ENCODE data around the gene RABGAP1L.
"Not testable (repeated sequence)": the region's sequence is repeated elsewhere in the genome, so short reads cannot be mapped to it uniquely, and the experiment has no call there.

Gene RABGAP1L

DNA sequence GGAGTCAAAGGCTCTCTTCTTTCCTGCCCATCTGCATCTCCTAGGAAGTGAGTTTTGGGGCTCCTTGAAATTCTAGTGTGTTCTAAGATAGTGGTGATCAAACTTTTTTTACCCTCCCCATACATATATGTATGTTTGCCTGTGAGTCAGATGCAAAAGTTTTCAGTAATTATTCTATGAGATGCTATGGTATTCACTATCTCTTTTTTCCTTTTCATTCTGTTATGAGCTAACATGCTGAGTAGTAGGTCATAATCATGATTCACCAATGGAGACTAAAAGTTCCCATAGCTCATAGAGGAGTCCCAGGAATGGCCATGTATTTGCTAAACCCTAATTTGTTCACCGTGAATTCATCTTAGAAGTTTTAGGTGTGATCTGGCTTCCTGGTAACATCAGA, 424.0 kb downstream of the RABGAP1L start:
- DNase-seq (ENCODE audit: low spot score): no peak

DNA sequence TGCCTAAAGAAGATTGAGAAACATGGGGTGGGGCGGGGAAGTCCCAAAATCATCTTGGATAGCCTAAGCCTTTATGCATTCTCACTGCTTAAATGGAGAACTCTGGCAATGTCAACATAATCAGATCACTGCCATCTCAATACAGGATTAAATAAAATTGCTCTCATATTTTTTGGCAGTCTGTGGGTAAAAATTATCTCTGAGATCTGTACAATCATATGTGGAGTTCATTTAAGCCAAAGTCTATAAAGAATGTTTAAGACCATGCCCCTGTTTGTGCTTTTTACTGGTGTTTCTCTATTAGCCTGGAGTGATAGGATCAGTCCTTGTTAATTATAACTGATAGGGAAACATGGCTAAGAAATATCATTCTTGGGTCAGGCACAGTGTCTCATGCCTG, 424.8 kb downstream of the RABGAP1L start:
- no peak for DNase-seq (ENCODE audit: low spot score)

DNA sequence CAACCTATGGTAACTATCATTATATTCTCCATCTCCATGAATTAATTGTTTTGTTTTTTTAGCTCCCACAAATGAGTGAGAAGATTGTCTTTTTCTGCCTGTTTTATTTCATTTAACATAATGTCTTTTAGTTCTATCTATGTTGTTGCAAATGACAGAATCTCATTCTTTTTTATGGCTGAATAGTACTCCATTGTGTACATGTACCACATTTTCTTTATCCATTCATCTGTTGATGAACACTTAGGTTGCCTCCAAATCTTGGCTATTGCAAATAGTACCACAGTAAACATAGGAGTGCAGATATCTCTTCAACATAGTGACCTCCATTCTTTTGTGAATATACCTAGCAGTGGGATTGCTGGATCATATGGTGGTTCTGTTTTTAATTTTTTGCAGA, 429.3 kb downstream of the RABGAP1L start:
- DNase-seq (ENCODE audit: low spot score): not testable (repeated sequence)

DNA sequence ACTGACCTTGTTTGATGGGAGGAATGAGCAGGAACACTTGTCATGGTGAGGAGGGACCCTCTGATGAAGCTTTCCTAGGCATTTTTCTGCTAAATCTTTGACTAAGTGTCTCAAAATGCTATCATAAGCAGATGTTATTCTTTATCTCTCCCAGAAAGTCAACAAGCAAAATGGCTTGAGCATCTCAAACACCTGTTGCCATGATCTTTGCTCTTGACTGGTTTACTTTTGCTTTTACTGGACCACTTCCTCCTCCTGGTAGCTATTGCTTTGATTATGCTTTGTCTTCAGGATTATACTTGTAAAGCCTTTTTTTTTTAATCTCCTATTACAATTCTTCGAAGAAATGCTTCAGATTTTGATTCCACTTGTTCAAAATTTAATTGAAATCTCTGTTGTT, 445.9 kb downstream of the RABGAP1L start:
- DNase-seq (ENCODE audit: low spot score): no peak

DNA sequence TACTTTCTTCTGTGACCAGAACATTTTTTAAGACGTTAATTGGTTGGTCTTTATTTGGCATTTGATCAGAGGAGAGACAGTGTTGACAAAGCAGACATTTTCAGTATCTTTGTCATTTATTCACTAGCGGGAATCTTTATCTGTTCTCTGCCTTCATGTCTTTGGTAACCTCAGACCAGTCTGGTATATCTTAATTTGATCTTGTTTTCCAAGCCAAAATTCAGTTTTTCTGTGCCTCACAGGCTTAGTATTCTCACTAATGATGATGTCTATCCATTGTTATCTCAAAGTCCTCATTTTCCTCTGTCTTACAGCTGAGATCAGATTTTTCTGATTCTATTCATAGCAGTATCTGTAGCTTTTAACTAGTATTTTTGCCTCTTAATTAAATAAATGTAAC, 447.2 kb downstream of the RABGAP1L start:
- no peak for DNase-seq (ENCODE audit: low spot score)

DNA sequence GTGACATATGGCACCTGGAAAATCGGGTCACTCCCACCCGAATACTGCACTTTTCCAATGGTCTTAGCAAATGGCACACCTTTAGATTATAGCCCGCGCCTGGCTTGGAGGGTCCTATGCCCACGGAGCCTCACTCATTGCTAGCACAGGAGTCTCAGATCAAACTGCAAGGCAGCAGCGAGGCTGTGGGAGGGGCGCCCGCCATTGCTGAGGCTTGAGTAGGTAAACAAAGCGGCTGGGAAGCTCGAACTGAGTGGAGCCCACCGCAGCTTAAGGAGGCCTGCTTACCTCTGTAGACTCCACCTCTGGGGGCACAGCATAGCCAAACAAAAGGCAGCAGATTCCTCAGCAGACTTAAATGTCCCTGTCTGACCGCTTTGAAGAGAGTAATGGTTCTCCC, 458.6 kb downstream of the RABGAP1L start:
- not testable (repeated sequence) for DNase-seq (ENCODE audit: low spot score)

DNA sequence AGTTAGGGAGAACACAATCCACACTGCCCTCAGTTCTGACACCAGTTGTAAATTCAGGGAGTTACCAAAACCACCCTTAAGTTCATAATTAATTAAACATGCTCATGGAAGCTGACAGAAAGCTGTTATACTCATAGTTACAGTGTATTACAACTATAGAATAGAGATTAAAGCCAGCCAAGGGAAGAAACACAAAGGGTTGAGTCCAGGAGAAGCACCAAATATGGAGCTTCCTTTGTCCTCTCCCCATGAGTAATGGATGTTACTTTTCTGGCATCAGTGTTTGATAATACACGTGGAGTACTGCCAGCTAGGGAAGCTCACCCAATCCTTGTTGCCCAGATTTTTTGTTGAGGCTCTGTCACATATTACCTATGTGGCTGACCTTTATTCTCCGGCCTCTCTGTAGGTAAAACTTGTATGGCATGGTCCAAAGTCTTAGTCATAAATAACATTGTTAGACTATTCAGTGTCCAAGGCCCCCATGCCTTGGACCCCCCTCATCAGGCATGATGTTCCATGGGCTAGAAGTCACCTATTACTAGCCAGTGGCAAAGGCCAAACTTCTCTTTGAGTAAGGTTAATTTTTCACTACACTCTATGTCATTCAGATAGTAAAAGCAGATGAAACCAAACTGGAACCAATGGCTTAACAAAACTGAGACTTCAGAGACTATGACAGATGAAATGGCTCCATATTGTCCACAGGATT, 464.2 kb downstream of the RABGAP1L start:
- no peak for DNase-seq (ENCODE audit: low spot score)

DNA sequence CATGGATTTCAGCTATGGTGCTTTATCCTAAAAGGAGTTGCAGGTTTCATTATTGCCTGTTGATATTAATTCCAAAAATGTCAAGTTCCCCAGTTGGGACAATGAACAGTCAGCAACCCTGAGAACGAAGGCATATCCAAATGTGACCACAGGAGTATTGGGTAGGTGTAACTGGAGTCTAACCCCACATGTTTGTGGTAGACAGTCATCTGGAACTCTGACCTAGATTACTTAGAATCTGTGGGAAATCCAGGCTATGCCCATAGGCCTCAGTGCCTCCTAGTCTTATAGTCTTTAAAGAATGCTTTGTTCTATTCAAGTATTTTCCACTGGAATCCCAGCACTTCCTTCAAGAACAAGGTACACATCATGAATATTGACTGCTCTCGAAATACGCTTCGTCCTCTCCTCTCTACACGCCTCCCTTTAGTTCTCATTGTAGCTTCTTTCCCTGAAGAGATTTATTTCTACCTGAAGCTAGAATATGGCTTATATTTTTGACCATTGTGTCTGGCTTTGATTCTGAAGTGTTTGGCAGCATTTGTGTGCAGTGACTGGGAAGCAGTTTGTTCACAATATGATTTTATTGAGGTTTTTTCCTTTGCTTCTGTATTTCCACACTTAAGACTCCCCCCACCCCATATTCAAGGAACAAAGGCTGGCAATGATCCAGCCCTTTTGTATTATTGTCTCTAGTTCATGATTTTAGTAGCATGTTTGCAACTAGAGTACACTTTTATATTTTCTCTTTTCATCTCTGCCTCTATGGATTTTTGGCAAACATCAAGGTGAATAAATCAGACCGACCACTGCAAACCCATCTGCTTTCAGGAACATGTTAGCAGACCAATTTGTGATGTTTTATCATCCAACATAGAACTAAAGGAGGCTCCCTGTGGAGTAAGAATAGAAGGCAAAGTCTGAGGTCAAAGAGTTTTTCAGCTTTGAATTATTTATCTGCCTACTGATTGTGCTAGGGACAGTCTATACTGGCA, 467.0 kb downstream of the RABGAP1L start:
- no peak for DNase-seq (ENCODE audit: low spot score)

DNA sequence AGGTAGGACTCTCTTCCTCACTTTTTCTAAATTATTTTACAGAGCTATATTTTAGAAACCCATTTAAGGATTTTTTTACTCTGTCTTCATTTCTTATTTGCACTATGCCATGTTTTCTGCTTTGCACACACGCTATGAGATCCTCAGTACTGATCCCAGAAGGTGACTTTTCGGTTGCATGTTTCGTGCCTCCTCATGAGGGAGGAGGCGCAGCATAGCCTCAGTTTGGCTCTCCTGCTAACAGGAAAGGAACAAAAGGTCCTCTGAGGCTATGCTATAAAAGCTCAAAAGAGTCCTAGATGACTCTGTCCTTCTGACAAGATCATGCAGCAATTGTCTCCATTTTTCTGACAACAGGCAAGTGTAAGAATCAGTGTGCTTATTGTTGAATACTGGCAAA, 478.2 kb downstream of the RABGAP1L start:
- DNase-seq (ENCODE audit: low spot score): no peak

DNA sequence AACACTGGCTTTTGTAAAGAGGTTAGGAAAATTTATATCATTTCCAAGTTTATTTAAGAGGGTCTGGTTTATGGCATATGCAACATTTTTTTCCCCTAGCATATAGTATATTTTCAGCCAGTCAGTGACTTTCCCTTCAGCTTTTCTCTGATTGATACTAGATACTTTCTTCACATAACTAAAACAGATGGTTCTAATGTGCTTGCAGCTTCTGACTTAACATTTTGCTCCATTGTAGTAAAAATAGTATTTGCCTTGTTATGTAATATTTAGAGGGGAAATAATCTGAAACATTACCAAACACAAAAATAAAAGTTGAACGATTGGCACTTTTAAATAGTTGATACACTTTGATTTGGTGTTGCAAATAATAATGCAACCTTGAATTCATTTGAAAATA, 480.1 kb downstream of the RABGAP1L start:
- no peak for DNase-seq (ENCODE audit: low spot score)

DNA sequence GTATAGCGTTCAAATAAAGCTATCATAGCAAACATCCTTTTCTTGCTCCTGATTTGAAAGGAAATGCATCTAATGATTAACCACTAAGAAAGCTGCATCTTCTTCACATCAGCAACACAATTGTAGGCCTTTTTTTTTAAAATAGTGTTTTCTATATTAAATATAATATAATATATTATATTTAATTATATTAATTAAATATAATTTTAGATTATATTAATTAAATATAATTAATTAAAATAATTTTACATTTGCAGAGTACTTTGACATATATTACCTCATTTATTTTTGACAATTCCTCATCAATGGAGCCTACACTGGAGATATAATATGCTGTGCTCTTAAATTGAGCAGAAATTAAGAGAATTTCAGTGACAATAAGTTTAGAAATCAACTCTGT, 481.5 kb downstream of the RABGAP1L start:
- no peak for DNase-seq (ENCODE audit: low spot score)

DNA sequence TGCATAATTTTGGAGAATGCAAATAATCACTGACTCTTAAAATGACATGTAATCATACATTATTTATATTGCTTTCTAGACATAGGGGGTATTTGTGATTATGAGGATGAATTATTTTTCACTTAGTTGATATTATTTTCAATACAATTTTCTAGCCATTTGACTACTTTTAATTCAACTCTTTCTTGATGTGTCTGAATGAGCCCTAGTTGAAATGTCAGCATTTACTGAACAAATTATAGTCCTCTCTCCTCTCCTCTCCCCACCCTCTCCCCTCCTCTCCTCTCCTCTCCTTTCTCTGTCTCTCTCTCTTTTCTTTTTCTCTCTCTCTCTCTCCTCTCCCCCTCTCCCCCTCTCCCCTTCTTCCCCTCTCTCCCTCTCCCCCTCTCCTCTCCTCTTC, 483.1 kb downstream of the RABGAP1L start:
- DNase-seq (ENCODE audit: low spot score): no peak

DNA sequence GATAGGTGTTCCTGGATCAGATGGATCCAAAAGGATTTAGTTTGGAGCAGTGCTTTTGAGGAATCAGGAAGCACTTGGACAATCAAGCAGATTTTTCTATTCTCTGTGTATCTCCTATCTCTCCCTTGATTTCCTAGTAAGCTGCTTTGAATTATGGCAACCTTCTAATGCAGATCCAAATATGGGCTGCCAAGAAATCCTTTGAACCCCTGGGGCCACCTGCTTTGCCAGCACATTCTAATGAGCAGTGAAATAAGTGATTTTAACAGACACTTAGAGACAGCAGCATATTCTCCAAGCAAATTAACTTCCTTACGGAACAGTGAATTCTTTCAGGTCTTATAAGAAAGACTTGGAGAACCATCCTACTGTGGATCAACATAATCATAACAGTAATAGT, 483.9 kb downstream of the RABGAP1L start:
- no peak for DNase-seq (ENCODE audit: low spot score)

DNA sequence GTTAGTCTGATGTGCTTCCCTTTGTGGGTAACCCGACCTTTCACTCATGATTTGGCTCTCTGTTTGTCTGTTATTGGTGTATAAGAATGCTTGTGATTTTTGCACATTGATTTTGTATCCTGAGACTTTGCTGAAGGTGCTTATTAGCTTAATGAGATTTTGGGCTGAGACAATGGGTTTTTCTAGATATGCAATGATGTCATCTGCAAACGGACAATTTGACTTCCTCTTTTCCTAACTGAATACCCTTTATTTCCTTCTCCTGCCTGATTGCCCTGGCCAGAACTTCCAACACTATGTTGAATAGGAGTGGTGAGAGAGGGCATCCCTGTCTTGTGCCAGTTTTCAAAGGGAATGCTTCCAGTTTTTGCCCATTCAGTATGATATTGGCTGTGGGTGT, 490.3 kb downstream of the RABGAP1L start:
- DNase-seq (ENCODE audit: low spot score): not testable (repeated sequence)

DNA sequence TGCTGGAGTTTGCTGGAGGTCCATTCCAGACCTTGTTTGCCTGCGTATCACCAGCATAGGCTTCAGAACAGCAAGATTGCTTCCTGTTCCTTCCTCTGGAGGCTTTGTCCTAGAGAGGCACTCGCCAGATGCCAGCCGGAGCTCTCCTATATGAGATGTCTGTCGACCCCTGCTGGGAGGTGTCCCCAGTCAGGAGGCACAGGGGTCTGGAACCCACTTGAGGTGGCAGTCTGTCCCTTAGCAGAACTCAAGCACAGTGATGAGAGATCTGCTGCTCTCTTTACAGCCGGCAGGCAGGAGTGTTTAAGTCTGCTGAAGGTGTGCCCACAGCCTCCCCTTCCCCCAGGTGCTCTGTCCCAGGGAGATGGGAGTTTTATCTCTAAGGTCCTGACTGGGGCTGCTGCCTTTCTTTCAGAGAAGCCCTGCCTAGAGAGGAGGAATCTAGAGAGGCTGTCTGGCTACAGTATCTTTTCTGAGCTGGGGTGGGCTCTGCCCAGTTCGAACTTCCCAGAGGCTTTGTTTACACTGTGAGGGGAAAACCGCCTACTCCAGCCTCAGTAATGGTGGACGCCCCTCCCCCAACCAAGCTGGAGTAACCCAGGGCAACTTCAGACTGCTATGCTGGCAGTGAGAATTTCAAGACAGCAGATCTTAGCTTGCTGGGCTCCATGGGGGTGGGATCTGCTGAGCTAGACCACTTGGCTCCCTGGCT, 493.4 kb downstream of the RABGAP1L start:
- DNase-seq (ENCODE audit: low spot score): no peak

DNA sequence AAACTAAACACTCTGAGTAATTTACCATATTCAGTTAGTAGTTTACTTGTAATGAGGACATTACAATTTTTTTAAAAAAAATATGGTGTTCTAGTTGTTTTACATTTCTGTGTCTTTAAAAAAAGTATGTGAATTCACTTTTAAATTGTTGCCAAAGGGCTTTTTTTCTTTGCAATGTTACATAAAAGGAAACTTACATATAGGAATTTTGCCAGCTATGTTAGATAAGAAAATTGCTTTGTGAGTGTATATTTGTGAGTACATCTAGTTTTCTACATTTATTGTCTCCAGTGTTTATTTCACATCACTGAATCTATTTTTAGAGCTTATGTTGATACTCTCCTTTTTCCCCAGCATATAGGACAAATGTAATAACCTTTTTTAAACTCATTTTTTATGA, 495.2 kb downstream of the RABGAP1L start:
- DNase-seq (ENCODE audit: low spot score): no peak

DNA sequence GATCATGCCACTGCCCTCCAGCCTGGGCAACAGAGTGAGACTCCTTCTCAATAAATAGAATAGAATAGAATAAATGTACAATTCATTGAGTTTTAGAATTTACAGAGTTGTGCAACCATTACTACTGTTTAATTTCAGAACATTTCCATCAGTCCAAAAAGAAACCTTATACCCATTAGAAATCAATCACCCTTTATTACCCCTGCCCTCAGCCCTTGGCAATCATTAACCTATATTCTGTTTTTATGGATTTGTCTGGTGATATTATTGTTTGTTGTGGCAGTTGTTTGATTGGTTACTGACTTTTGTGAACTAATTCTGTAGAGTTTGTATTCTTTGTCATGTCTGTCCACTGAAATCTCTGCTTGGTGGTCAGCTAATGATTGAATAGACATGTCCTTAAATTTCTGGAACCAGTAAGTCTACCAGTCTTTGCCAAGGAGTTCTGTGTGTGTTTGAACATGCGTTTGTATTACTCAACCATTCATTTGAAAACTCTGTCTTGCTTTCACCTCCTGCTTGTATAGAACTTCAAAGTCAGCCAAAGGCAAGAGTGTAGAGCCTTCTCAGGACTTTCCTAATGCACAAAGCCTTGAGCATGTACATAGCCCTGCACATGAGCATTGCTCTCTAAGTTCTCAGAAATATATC, 497.2 kb downstream of the RABGAP1L start:
- no peak for DNase-seq (ENCODE audit: low spot score)

DNA sequence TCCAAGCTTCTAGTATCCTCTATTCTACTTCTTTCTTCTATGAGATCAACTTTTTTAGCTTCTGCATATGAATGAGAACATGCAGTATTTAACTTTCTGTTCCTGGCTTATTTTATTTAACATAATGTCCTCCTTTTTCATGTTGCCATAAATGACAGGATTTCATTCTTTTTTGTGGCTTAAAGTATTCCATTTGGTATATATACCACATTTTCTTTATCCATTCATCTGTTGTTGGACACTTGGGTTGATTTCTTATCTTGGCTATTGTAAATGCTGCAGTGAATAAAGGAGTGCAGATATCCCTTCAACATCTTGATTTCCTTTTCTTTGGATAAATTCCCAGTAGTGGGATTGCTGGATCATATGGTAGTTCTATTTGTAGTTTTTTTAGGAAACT, 498.1 kb downstream of the RABGAP1L start:
- DNase-seq (ENCODE audit: low spot score): no peak

DNA sequence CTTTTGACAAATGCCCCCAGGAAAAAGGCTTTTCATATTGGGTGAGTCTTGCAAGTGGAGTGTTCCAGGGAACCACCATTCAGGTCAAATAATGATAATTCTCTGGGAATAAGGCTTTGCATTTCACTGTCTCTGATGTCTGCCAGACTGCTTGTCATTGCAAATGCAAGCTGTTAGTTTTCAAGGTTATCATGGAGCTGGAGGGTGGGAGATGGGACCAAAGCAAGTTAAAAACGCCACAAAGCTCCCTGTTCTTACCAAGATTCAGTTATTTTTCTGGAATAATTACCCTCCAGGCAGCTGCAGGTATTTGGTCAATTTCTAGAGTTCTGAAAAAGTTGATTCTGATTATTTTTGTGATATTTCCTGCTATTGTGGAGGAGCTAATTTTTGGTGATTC, 498.6 kb downstream of the RABGAP1L start:
- DNase-seq (ENCODE audit: low spot score): no peak

DNA sequence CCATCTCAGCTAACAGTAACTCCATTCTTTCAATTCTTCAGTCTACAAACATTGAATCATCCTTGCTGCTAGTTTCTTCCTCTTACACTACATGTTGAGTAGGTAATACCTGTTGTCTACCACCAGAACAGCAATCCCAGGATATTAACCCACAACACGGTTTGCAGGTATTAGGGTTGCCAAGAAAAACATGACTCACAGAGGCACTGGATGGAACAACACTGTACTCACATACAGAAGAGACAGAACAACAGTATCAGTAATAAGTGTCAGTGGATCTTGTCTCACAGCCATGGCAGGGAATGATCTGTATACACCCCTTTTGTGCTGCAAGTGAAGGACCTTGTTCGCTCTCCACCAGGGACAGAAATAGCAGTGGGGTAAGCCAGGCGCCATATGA, 500.5 kb downstream of the RABGAP1L start:
- no peak for DNase-seq (ENCODE audit: low spot score)

DNA sequence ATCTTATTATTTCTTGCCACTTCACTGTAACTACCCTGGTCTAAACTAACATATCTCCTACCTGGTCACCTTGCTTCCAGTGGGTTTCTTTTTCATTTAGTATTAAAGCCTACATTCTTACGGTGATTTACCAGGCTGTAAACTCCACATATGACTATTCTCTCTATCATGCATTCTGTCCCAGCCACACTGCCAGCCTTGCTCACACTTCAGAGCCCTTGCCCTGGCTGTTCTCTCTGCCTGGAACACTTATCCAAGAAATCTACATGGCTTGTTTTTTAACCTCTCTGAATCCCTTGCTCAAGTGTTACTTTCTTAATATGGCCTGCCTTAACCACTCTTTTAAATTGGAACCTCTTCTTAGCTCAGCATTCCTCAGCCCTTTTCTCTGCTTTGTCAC, 501.2 kb downstream of the RABGAP1L start:
- DNase-seq (ENCODE audit: low spot score): no peak

DNA sequence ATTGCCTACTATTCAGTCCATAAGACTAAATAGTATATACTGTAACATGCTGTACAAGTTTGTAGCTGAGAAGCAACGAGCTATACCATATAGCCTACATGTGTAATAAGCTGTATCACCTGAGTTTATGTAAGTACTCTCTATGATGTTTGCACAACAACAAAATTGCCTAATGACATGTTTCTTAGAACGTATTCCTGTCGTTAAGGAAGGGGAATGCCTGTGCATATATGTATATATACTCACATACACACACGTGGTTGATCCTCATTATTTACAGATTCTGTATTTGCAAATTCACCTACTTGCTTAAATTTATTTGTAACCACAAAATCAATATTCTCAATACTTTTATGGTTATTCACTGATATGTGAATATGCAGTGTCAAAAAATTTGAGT, 504.0 kb downstream of the RABGAP1L start:
- DNase-seq (ENCODE audit: low spot score): no peak

Data from germinal center (tissue), 1 donor.